Smooth muscle cell of the pulmonary artery (primary cell): ENCODE results near the gene BORCS8. TPM values are rescaled to one million over a fixed set of nuclear protein-coding genes. Genes with fewer than 3 reads are reported as not detected.

Experiments
- total RNA-seq: library from RNA; depleted of rRNA; stranded (reverse); fragments of >200 nt; gene quantifications from 2 replicates; pipeline ENCODE4 v1.2.3, GENCODE V29; 2014

The BORCS8 gene
- total RNA-seq = 11.5 and 13.2 TPM in 2 replicates

DNA sequence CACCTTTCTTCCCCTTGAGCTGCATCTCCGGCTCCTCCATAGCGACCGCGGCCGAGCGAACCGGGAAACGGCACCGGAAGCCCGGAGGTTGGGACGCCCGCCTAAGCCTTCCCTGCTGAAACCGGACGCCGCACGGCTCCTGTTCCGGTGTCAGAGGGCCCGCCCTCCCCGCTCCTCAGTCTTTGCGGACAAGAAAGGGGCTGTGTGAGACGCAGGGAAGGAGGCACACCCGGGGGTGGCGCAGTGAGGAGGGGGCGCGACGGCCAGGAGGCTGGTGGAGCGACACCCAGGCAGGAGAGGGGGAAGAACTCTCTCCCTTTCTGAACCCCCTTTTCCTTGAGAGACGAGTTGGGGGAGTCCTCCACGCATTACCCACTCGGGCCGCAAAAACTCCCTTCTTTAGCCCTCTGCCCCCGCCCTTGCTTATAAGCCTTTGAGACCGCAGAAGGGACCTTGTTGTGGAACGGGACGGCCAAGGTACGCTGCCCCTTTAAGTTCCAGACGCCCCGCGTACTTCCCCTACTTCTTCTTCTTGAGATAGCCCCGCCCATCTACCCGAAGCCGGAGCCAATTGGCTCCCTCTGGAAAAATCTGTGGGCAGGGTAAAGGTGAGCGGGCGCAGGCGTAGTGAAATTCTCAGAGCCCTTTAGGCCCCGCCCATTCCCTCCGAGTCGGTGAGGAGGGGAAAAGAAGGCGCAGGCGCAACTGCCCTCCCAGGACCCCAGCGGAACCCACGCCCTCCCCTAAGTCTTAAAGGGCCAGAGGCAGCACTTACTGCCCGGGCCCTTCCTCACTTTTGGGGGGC lies at the start of gene BORCS8, which contains the start of gene RFXANK:
TSS of gene BORCS8 (minus strand) at position 75 of the 805 bp plus-strand sequence. CDS start at position 40, 35 bp downstream.
TSS of gene RFXANK (plus strand) at position 181 of the 805 bp plus-strand sequence. CDS start 1,689 bp downstream, outside the sequence.

DNA sequence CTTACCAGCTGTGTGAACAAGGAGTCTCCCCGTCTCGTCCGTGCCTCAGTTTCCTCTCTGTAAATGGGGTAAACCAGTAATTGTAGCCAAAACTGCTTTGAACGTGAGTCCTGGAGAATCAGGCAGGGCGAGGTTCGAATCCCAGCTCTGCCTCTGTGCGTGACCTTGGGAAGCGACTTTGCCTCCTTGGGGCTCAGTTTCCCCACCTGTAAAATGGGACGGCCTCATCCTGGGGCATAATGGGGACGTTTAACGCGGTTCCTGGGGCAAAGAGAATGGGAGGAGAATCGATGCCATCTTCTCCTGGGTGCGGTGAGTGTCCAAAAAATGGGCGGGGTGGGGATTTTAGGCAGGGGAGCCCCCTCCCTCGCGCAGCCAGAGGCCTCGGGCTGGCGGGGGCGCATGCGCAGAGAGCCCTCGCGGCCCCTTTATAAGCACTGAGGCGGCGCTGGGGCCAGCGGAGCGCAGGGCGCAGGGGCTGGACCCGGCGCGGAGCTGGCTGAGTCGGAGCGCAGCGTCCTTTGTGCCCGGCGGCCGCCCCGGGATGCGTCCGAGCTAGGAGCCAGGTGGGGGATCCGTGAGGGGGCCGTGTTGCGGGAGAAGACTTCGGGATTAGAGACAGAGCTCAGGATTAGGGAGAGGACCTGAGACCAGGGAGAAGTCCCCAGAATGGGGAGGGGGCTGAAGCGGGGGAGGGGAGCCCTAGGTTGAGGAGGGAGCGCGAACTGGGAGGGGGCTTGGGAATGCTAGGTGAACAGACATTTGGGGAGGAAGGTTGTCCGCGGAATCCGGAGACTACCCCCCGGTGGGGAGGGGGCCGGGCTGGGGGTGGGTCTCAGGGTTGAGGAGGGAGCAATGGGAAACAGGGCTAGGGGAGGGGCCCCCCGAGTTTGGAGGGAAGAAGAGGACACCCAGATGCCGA lies 19.8 kb upstream of the BORCS8 start, which contains the start of gene NCAN:
TSS of gene NCAN (plus strand) at position 460 of the 922 bp plus-strand sequence. CDS start 4,996 bp downstream, outside the sequence.

DNA sequence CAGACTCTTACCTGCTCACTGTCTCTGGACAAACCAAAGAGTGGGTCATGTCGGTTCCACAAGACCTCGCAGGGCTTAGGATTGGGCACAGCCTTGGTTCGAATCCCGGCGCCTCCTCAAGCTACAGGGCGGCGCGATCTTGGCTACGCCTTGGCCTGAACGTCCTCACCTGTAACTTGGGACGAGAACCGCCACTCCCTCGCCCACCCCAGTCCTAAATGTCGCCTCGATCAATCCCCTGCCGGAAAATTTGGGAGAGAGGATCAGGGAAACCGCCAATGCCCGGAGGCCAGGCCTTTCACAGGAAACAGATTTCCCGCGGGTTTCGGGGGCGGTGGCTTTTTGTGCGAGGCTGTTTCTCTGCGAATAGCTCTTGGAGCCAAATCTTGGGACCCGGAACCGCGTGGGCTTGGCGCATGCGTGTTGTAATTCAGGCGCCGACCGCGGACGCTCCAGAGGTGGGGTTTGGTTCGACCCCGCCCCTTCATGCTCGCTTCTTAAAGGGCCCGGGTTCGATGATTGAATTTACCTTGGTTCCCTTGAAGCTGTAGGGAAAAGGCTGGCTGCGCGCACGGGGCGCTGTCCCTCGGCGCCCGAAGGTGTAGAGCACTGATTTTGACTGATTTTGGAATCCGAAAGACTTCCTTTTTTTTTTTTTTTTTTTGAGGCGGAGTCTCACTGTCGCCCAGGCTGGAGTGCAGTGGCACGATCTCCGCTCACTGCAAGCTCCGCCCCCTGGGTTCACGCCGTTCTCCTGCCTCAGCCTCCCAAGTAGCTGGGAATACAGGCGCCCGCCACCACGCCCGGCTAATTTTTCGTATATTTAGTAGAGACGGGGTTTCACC lies 11.3 kb upstream of the BORCS8 start, which contains the start of gene NR2C2AP:
TSS of gene NR2C2AP (minus strand) at position 403 of the 845 bp plus-strand sequence. CDS start at position 49, 354 bp downstream.

DNA sequence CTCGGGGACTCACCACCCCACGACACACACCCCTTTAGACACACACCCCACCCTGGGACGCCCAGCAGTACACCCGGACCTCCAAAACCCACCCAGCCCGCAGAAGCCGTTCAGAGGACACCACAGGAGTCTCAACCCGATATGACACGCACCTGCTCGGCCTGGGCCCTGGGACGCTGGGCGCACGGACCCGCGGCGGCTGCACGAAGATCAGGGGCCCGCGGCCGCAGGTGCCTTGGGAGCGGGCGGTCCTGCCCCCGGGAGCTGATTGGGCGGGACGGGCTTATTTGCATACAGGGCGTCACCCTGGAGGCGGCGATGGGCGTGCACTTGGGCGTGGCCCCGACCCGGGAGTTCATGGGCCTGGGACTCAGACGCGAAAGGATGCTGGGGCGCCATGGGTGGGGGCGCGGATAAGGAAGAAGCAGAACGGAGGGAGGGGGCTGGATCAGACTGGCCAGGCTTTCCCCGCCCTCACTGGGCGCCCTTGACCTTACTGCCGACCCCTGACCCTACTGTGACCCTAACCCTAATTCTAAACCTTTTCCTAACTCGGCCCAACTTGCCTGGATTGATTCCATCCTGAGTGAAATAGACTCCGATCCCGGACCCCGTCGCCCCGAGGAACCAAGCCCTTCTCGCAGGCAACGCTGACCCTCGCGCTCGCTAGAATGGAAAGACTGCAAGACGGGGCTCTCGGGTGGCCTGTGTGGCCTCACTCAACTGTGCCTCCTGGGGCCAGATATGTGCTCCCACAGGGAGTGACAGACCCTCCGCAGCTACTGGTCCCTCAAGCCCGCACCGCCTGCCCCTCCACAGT lies 21.7 kb downstream of the BORCS8 start, which contains the start of gene MEF2B:
TSS of gene MEF2B (minus strand) at position 211 of the 820 bp plus-strand sequence. CDS start 19,528 bp downstream, outside the sequence.

DNA sequence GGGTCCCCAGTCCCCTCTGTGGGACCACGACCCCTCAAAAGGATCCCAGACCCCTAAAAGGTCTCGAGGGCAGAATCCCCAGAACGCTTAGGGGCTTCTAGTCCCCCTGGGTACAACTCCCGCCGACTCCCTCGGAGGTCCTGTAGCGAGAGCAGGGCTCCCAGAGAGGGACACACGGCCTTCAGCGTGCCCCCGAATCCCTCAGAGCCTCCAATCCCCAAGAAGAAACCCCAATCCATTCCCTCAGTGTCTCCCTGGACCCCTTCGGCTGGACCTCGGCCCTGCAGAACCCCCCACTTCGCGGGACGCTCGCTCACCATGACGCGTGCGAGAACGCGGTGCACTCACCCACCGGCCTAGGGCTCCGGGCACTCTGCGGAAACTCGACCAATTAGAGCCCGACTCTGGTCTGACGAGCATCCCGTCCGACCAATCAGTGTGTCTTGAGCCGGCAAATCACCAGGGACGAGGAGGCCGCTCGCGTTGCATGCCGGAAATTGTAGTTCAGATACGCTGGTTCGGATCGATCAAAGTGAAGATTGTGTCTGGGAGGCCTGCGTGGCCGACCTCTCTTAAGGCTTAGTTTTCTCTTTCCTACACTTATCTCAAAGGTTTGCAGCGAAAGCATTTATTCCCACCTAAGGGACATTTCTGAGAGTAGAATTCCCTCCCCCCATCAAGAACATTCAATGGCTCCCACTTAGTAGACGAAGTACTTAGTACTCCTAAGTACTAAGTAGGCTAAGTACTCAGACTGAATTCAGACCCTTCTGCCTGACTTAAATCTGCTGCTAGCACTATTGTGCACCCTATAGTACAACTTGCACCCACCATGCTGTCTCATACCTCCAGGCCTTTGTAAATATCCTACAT lies 53.6 kb downstream of the BORCS8 start, which contains the start of gene TMEM161A:
TSS of gene TMEM161A (minus strand) at position 370 of the 873 bp plus-strand sequence. CDS start at position 320, 50 bp downstream.

Other genes with a start within 250 kb of the BORCS8 start
- gene SUGP2, start 158.6 kb downstream of the BORCS8 start, total RNA-seq = 29.9 and 37.6 TPM in 2 replicates
- 28.7 and 51.1 TPM in 2 replicates for gene ARMC6, start 158.5 kb downstream of the BORCS8 start, total RNA-seq
- gene SLC25A42, start 128.2 kb downstream of the BORCS8 start, total RNA-seq = 7.6 and 9.1 TPM in 2 replicates
- 30.9 and 38.5 TPM in 2 replicates for gene TMEM161A, start 53.7 kb downstream of the BORCS8 start, total RNA-seq
- gene MEF2B, start 21.9 kb downstream of the BORCS8 start, total RNA-seq = 0.07 TPM in 1 of 2 replicates, not detected in the other
- gene RFXANK, start 106 bp upstream of the BORCS8 start, total RNA-seq = 32.9 and 35.7 TPM in 2 replicates
- 5.3 and 9.5 TPM in 2 replicates for gene NR2C2AP, start 11.3 kb upstream of the BORCS8 start, total RNA-seq
- gene NCAN, start 19.8 kb upstream of the BORCS8 start, total RNA-seq = under 0.01 TPM in 1 of 2 replicates, not detected in the other
- gene TM6SF2, start 81.1 kb upstream of the BORCS8 start, total RNA-seq = 0.72 and 0.83 TPM in 2 replicates
- 21.1 and 21.4 TPM in 2 replicates for gene SUGP1, start 128.4 kb upstream of the BORCS8 start, total RNA-seq
- 39.6 and 45.3 TPM in 2 replicates for gene MAU2, start 128.7 kb upstream of the BORCS8 start, total RNA-seq
- gene GATAD2A, start 213.5 kb upstream of the BORCS8 start, total RNA-seq = 40.3 and 55.7 TPM in 2 replicates